ENCODE measurements around the gene NAALAD2. TPM values are rescaled to one million over a fixed set of nuclear protein-coding genes. Genes with fewer than 3 reads are reported as not detected.

The NAALAD2 gene
- total and polyA plus RNA-seq, 10 donors, result 0.67 to 12.3 (median 4.5) TPM

DNA sequence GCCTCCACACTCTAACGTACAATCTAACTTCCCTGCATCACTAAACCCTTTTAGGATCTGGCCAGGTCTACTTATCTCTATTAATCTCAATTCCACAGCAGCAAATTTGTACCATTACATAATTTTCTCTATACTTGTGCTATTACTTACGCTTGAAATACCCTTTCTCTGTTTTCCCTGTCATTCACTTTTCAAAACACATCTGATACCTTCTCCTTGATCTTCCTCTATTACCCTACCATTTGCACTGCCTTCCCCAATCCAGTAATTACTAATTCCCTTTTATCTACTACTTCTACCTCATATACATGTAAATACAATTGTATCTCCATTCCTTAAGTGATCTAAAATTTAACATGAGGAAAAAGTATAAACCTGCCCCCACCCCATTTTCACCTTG lies 74.4 kb downstream of the NAALAD2 start:
- DNase-seq, result no peak
- 88 to 94% (median 93%) methylated on average over 2 of the region's 2 CpGs for WGBS, 5 donors

DNA sequence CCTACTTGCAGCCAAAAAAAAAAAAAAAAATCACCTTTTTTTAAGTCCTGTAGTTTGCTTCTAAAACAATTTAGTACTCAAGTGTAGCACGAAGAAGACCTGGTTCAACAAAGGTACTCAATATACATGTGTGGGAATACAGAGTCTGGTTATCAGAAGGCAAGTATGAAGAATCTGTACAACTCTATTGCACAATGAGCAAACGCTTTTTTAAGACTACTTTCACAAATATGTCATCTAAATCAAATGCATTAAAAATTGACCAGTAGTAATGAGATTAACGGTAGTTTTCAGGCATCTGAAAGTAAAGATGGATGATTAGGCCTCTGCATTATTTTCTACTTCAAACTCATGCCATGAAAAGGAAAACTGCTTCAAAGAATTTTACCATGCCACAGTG lies 78.9 kb downstream of the NAALAD2 start:
- TF ChIP-seq, protein P1, sequence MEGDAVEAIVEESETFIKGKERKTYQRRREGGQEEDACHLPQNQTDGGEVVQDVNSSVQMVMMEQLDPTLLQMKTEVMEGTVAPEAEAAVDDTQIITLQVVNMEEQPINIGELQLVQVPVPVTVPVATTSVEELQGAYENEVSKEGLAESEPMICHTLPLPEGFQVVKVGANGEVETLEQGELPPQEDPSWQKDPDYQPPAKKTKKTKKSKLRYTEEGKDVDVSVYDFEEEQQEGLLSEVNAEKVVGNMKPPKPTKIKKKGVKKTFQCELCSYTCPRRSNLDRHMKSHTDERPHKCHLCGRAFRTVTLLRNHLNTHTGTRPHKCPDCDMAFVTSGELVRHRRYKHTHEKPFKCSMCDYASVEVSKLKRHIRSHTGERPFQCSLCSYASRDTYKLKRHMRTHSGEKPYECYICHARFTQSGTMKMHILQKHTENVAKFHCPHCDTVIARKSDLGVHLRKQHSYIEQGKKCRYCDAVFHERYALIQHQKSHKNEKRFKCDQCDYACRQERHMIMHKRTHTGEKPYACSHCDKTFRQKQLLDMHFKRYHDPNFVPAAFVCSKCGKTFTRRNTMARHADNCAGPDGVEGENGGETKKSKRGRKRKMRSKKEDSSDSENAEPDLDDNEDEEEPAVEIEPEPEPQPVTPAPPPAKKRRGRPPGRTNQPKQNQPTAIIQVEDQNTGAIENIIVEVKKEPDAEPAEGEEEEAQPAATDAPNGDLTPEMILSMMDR (IDR thresholded peaks at IDR 0.05 in 8 of 11, conservative IDR thresholded peaks at IDR 0.05 in 3 of 11), result no peak
- TF ChIP-seq POLR2AphosphoS5 (IDR thresholded peaks at IDR 0.05) (no peak), POLR2A (IDR thresholded peaks at IDR 0.05) (no peak)
- no peak overlapping the region for H3K4me3 ChIP-seq
- peaks cover 0 to 94% (median 34%) of the 10 kb centered on the region in 6 donors for H3K36me3 ChIP-seq
- H3K27me3 ChIP-seq (replicated peaks in 1 of 7), result no peaks in the 10 kb centered on the region
- WGBS, 5 donors, result 90 to 94% (median 92%) methylated on average over 3 of the region's 3 CpGs
- no peak overlapping the region for H3K27ac ChIP-seq
- DNase-seq, result no peak
- no peaks in the 10 kb centered on the region for H3K9me3 ChIP-seq
- intact Hi-C loops (cut with DNase I; ENCODE audit: low total_unique reads), result no loop called here
- H3K4me1 ChIP-seq, result peaks cover 0 to 28% (median 9%) of the 10 kb centered on the region in 6 donors

More for the DNA sequence above, 74.4 kb downstream of the NAALAD2 start:
- Histone ChIP-seq H3K9me3 (no peaks in the 10 kb centered on the region), H3K4me3 (no peak overlapping the region), H3K36me3 (peaks cover 0 to 99% (median 54%) of the 10 kb centered on the region in 6 donors), H3K27me3 (replicated peaks in 1 of 7) (no peaks in the 10 kb centered on the region), H3K4me1 (peaks cover 0 to 12% (median 0%) of the 10 kb centered on the region in 6 donors), H3K27ac (no peak overlapping the region)
- no peak for TF ChIP-seq POLR2AphosphoS5 (IDR thresholded peaks at IDR 0.05)
- TF ChIP-seq POLR2A (IDR thresholded peaks at IDR 0.05), result no peak
- TF ChIP-seq, protein P1 (IDR thresholded peaks at IDR 0.05 in 8 of 11, conservative IDR thresholded peaks at IDR 0.05 in 3 of 11), result no peak
- intact Hi-C loops (cut with DNase I; ENCODE audit: low total_unique reads), result no loop called here

DNA sequence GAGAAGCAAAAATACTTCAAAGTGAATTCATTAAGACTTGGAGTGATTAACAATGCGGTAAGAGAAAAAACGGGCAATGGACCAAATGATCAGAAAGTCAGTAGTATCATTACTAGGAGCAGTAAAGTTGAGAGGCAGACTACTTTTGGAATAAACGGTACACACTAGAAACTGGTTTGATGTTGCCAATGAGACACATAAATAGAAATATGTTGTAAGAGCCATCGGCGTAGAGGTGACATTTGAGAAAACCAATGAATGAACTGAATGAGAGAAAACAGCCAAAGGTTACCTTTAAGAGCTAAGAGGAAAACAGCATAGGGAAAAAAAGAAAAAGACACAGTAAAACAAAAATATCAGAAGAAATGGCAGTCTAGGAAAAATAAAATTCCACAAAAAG lies 82.1 kb downstream of the NAALAD2 start:
- Histone ChIP-seq H3K9me3 (no peaks in the 10 kb centered on the region), H3K36me3 (peaks cover 0 to 61% (median 15%) of the 10 kb centered on the region in 6 donors), H3K4me1 (peaks cover 23 to 61% (median 41%) of the 10 kb centered on the region in 6 donors), H3K4me3 (no peak overlapping the region), H3K27me3 (replicated peaks in 1 of 7) (no peaks in the 10 kb centered on the region), H3K27ac (no peak overlapping the region)
- 89 to 95% (median 94%) methylated on average over 5 of the region's 5 CpGs for WGBS, 5 donors
- TF ChIP-seq, protein P1 (IDR thresholded peaks at IDR 0.05 in 8 of 11, conservative IDR thresholded peaks at IDR 0.05 in 3 of 11), result no peak
- TF ChIP-seq POLR2A (IDR thresholded peaks at IDR 0.05), result no peak
- TF ChIP-seq POLR2AphosphoS5 (IDR thresholded peaks at IDR 0.05), result no peak
- no peak for DNase-seq
- intact Hi-C loops (cut with DNase I; ENCODE audit: low total_unique reads), result no loop called here

DNA sequence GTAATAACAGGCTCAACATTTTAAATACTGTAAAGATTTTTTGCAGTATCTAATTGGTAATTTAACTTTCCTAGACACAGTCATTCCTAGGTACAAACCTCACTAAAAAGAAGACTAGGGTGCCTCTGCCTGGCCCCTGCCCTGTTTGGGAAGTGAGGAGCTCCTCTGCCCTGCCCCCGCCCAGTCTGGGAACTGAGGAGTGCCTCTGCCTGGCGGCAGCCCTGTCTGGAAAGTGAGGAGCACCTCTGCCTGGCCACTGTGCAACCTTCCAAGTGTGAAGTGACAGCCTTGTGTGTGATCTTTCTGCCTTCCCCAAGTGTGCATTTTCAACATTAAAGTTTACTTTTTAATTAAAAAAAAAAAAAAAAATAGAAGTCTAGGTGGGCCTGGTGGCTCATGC lies 84.1 kb downstream of the NAALAD2 start:
- no peak for TF ChIP-seq POLR2A (IDR thresholded peaks at IDR 0.05)
- TF ChIP-seq, protein P1 (IDR thresholded peaks at IDR 0.05 in 8 of 11, conservative IDR thresholded peaks at IDR 0.05 in 3 of 11), result no peak
- TF ChIP-seq POLR2AphosphoS5 (IDR thresholded peaks at IDR 0.05), result no peak
- Histone ChIP-seq H3K27ac (no peak overlapping the region), H3K27me3 (replicated peaks in 1 of 7) (no peaks in the 10 kb centered on the region), H3K4me1 (peaks cover 27 to 71% (median 50%) of the 10 kb centered on the region in 6 donors), H3K36me3 (peaks cover 0 to 41% (median 8%) of the 10 kb centered on the region in 6 donors), H3K9me3 (no peaks in the 10 kb centered on the region), H3K4me3 (no peak overlapping the region)
- 77 to 87% (median 83%) methylated on average over 2 of the region's 2 CpGs for WGBS, 5 donors
- no peak for DNase-seq
- intact Hi-C loops (cut with DNase I; ENCODE audit: low total_unique reads), result no loop called here

Data from spleen (tissue), 11 donors.